SK-N-SH (cell line): ENCODE results near the gene SLC25A44. TPM values are rescaled to one million over a fixed set of nuclear protein-coding genes. Genes with fewer than 3 reads are reported as not detected.

Experiments
- CTCF ChIA-PET: fragments of 300-600, 350-600 bp; formaldehyde crosslinking; extraction: SDS; loops from one replicate; lab custom pipeline; 2021; lab: Yijun Ruan, JAX
- POLR2A ChIA-PET: fragments of 350-600 bp; sonication (Branson Sonifier 250); formaldehyde crosslinking; extraction: SDS; loops from one replicate; lab custom pipeline; 2020; ENCODE audit warnings: antibody characterized with exemption, inconsistent platforms; lab: Yijun Ruan, JAX
- DNase-seq: peaks from one replicate; pipeline ENCODE4 v3.0.0; 2012
- H2AFZ ChIP-seq: fragments of 200-600 bp; sonication (generic); 2 replicates; pipeline ENCODE4 v1.8.1; 2016; ENCODE audit warnings: antibody characterized with exemption, mild to moderate bottlenecking, low read depth
- H3F3A ChIP-seq: fragments of 200-600 bp; sonication (generic); replicated peaks from 2 replicates; pipeline ENCODE3; 2016; ENCODE audit warnings: antibody characterized with exemption, mild to moderate bottlenecking; ENCODE audit not compliant: insufficient read depth
- H3K27ac ChIP-seq, 2 experiments: fragments of 200-500 bp in 1 of 2; fragments of 200-600 bp in 1 of 2; sonication (Bioruptor generic) in 1 of 2; sonication (generic), shearing (Covaris generic) in 1 of 2; 2 replicates each; pipeline versions ENCODE4 v1.5.1 to v1.6.1; 2014 to 2016; ENCODE audit warnings: low read depth in 2 of 2, inconsistent platforms in 1 of 2, low read length in 1 of 2, mild to moderate bottlenecking in 1 of 2, mixed read lengths in 1 of 2
- H3K27me3 ChIP-seq: fragments of 200-600 bp; sonication (generic), shearing (Covaris generic); 2 replicates; pipeline ENCODE4 v1.6.1; 2016; ENCODE audit warnings: mixed run types; ENCODE audit not compliant: insufficient read depth
- H3K36me3 ChIP-seq, 2 experiments: fragments of 200-500 bp in 1 of 2; fragments of 200-600 bp in 1 of 2; sonication (Bioruptor generic) in 1 of 2; sonication (generic) in 1 of 2; replicated peaks in 1 of 2; 2 replicates each; pipeline versions ENCODE3 to v1.5.1; 2014 to 2016; ENCODE audit warnings: low read length in 1 of 2, mild to moderate bottlenecking in 1 of 2; ENCODE audit not compliant: insufficient read depth in 2 of 2, control insufficient read depth in 1 of 2
- H3K4me1 ChIP-seq, 2 experiments: fragments of 200-500 bp in 1 of 2; fragments of 200-600 bp in 1 of 2; sonication (Bioruptor generic) in 1 of 2; sonication (generic), shearing (Covaris generic) in 1 of 2; 2 replicates each; pipeline versions ENCODE4 v1.5.1 to v1.6.1; 2014 to 2016; ENCODE audit warnings: low read depth in 1 of 2, low read length in 1 of 2, mixed run types in 1 of 2; ENCODE audit not compliant: insufficient read depth in 2 of 2, control insufficient read depth in 1 of 2
- H3K4me2 ChIP-seq: fragments of 200-600 bp; sonication (generic), shearing (Covaris generic); 2 replicates; pipeline ENCODE4 v1.6.1; 2017; ENCODE audit warnings: mixed run types
- H3K4me3 ChIP-seq, 2 experiments: fragments of 200-500 bp in 1 of 2; fragments of 200-600 bp in 1 of 2; sonication (Bioruptor generic) in 1 of 2; sonication (generic), shearing (Covaris generic) in 1 of 2; 2 replicates each; pipeline versions ENCODE4 v1.5.1 to v1.8.1; 2014 to 2016; ENCODE audit warnings: low read depth in 2 of 2, inconsistent platforms in 1 of 2, low read length in 1 of 2, mild to moderate bottlenecking in 1 of 2, mixed read lengths in 1 of 2, moderate library complexity in 1 of 2
- H3K79me2 ChIP-seq: fragments of 200-600 bp; sonication (generic); 2 replicates; pipeline ENCODE4 v1.8.1; 2017; ENCODE audit warnings: mild to moderate bottlenecking; ENCODE audit not compliant: insufficient read depth
- H3K9ac ChIP-seq: fragments of 200-600 bp; sonication (generic); 2 replicates; pipeline ENCODE4 v1.6.1; 2017; ENCODE audit warnings: mixed run types
- H3K9me2 ChIP-seq: fragments of 200-600 bp; sonication (generic); 2 replicates; pipeline ENCODE4 v1.6.1; 2017; ENCODE audit warnings: mixed run types
- H3K9me3 ChIP-seq: fragments of 200-600 bp; sonication (generic); 2 replicates; pipeline ENCODE4 v1.6.1; 2017; ENCODE audit warnings: mixed run types, mild to moderate bottlenecking, moderate library complexity
- H4K20me1 ChIP-seq: fragments of 200-600 bp; sonication (generic); 2 replicates; pipeline ENCODE4 v1.6.1; 2017; ENCODE audit warnings: mild to moderate bottlenecking, mixed run types; ENCODE audit not compliant: insufficient read depth
- CHD2 ChIP-seq: fragments of 150-350 bp; IDR thresholded peaks from 2 replicates; pipeline ENCODE4 v1.6.1; 2018; ENCODE audit warnings: low read length; ENCODE audit not compliant: partially characterized antibody
- FOXM1 ChIP-seq: IDR thresholded peaks from 2 replicates; pipeline ENCODE4 v1.4.0; 2012; ENCODE audit warnings: low read depth, mild to moderate bottlenecking
- GABPA ChIP-seq: IDR thresholded peaks from 2 replicates; pipeline ENCODE4 v1.4.0; 2012; ENCODE audit warnings: low read depth, mild to moderate bottlenecking
- JUND ChIP-seq: IDR thresholded peaks from 2 replicates; pipeline ENCODE4 v1.4.0; 2012
- MAX ChIP-seq: IDR thresholded peaks from 2 replicates; pipeline ENCODE4 v1.4.0; 2012; ENCODE audit warnings: low read depth
- MXI1 ChIP-seq: IDR thresholded peaks from 2 replicates; pipeline ENCODE4 v1.6.1; 2012; ENCODE audit warnings: mild to moderate bottlenecking, low read depth, low read length, improper control_type of control experiment
- NRF1 ChIP-seq: IDR thresholded peaks from 2 replicates; pipeline ENCODE4 v1.6.1; 2012; ENCODE audit warnings: low read depth, mild to moderate bottlenecking, low read length
- PBX3 ChIP-seq: IDR thresholded peaks from 2 replicates; pipeline ENCODE4; 2012
- RCOR1 ChIP-seq: fragments of 150-350 bp; IDR thresholded peaks from 2 replicates; pipeline ENCODE4 v1.6.1; 2017; ENCODE audit warnings: antibody characterized with exemption, low read length
- RXRA ChIP-seq: IDR thresholded peaks from 2 replicates; pipeline ENCODE4 v1.4.0; 2012; ENCODE audit warnings: low read depth, mild to moderate bottlenecking, borderline replicate concordance
- SMC3 ChIP-seq: IDR thresholded peaks from 2 replicates; pipeline ENCODE4 v1.6.1; 2012; ENCODE audit warnings: low read depth, low read length, improper control_type of control experiment
- TCF12 ChIP-seq: IDR thresholded peaks from 2 replicates; pipeline ENCODE4 v1.4.0; 2012
- USF1 ChIP-seq: IDR thresholded peaks from 2 replicates; pipeline ENCODE4 v1.4.0; 2012; ENCODE audit warnings: low read depth, borderline replicate concordance
- USF2 ChIP-seq: fragments of 150-350 bp; IDR thresholded peaks from 2 replicates; pipeline ENCODE4 v1.6.1; 2017; ENCODE audit warnings: antibody characterized with exemption, low read length, low read depth, borderline replicate concordance
- WGBS: methylation state at CpG from one replicate; pipeline ENCODE4 v1.1.6; 2017; ENCODE audit warnings: low lambda C conversion rate; 5-methylcytosine and 5-hydroxymethylcytosine counted together
- polyA plus RNA-seq, 3 experiments: library from polyadenylated mRNA; depleted of rRNA; stranded (reverse); fragments of >200 nt; gene quantifications; 2 replicates each; pipeline ENCODE4 v1.2.3, GENCODE V29; 2012

Gene SLC25A44
- polyA plus RNA-seq, 1 of the 3 experiments (the other 2 are of a cell fraction), result 28.5 TPM

GRCh38 chr1:156191292-156191964 is 2.5 kb upstream of the SLC25A44 start:
- Histone ChIP-seq H3K27me3 (no peaks in the 10 kb centered on the region), H2AFZ (no peak overlapping the region), H3K79me2 (peaks cover 24% of the 10 kb centered on the region), H3K9me2 (no peaks in the 10 kb centered on the region), H3K4me3 (no peak overlapping the region), H3F3A (no peaks in the 10 kb centered on the region), H3K36me3 (peaks cover 9 to 11% of the 10 kb centered on the region in 2 experiments), H3K27ac (no peak overlapping the region), H3K4me2 (no peak overlapping the region), H3K4me1 (peaks cover 7 to 16% of the 10 kb centered on the region in 2 experiments; a peak in 2 of 4 replicates), H3K9ac (no peak overlapping the region), H3K9me3 (no peaks in the 10 kb centered on the region), H4K20me1 (no peaks in the 10 kb centered on the region)
- POLR2A ChIA-PET, result no interaction called here
- WGBS, result 97% methylated on average over 4 of the region's 4 CpGs
- CTCF ChIA-PET, result interaction anchor here (0.9 to 1.2 kb wide), 2 partner anchors 44 to 125 kb away, joined by 3 read pairs; no protein-coding TSS in a partner anchor
- no peak for DNase-seq
- TF ChIP-seq RXRA, result no peak
- no peak for TF ChIP-seq NRF1
- no peak for TF ChIP-seq USF2

DNA sequence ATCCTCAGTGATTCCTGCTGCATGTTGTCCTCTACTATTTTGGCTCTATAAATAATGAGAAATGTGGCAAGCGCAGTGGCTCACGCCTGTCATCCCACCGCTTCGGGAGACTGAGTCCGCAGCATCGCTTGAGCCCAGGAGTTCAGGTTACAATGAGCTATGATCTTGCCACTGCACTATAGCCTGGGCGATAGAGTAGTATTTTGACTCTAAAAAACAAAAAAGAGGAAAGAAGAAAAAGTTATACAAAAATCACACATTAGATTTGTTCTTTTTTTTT is 756 bp upstream of the SLC25A44 start:
- no peaks in the 10 kb centered on the region for H3F3A ChIP-seq
- H3K9me2 ChIP-seq, result no peaks in the 10 kb centered on the region
- TF ChIP-seq GABPA (no peak), RXRA (no peak), NRF1 (no peak), FOXM1 (no peak)
- peaks cover 42% of the 10 kb centered on the region for H3K79me2 ChIP-seq
- H3K4me1 ChIP-seq, result peaks cover 7 to 16% of the 10 kb centered on the region in 2 experiments; a peak in 2 of 4 replicates
- H3K27ac ChIP-seq, result peak overlapping the region; percentile 56 to 92
- CTCF ChIA-PET, result interaction anchor here (0.9 to 1.5 kb wide), 4 partner anchors 17 to 52 kb away, joined by 3 to 5 read pairs (median 4); partner anchors contain the start of gene PMF1
- peaks cover 9 to 18% of the 10 kb centered on the region in 2 experiments for H3K36me3 ChIP-seq
- peak overlapping the region; percentile 96 for H2AFZ ChIP-seq
- POLR2A ChIA-PET, result interaction anchor here (1.0 to 1.1 kb wide), 3 partner anchors 20 to 102 kb away, joined by 3 to 16 read pairs (median 3); partner anchors contain the start of genes GLMP and PMF1
- peak overlapping the region; percentile 72 for H3K9ac ChIP-seq
- H3K4me2 ChIP-seq, result peak overlapping the region; percentile 74
- no peaks in the 10 kb centered on the region for H3K9me3 ChIP-seq
- 71% methylated on average over 7 of the region's 7 CpGs for WGBS
- DNase-seq, result no peak
- no peaks in the 10 kb centered on the region for H3K27me3 ChIP-seq
- no peaks in the 10 kb centered on the region for H4K20me1 ChIP-seq
- peak overlapping the region; percentile 69 to 78 for H3K4me3 ChIP-seq

GRCh38 chr1:156194300-156194652 is 372 bp downstream of the SLC25A44 start:
- Histone ChIP-seq H3K9me2 (no peaks in the 10 kb centered on the region), H4K20me1 (0 out of 2 replicates have a peak, but pooled peaks cover 4% of the 10 kb centered on the region), H3F3A (no peaks in the 10 kb centered on the region), H3K27ac (peak overlapping the region; percentile 67 to 77; a peak in 3 of 4 replicates), H3K9me3 (no peaks in the 10 kb centered on the region), H3K36me3 (peaks cover 9 to 21% of the 10 kb centered on the region in 2 experiments), H3K4me3 (peak overlapping the region; percentile 69 to 78), H3K9ac (peak overlapping the region; percentile 81), H3K4me2 (peak overlapping the region; percentile 92), H3K4me1 (peaks cover 7 to 16% of the 10 kb centered on the region in 2 experiments; a peak in 2 of 4 replicates), H3K79me2 (peaks cover 53% of the 10 kb centered on the region), H3K27me3 (no peaks in the 10 kb centered on the region), H2AFZ (no peak overlapping the region; the same call in 1 of the 2 replicates)
- WGBS, result under 1% methylated on average over 14 of the region's 14 CpGs
- peak; percentile 42 for DNase-seq
- no peak for TF ChIP-seq MAX
- TF ChIP-seq NRF1, result no peak
- no peak for TF ChIP-seq PBX3
- peak; percentile 61; the same call in 1 of the 2 replicates for TF ChIP-seq USF1
- 0 out of 2 replicates have a peak, but pooled peaks have one; percentile 71 for TF ChIP-seq MXI1
- TF ChIP-seq CHD2, result no peak
- TF ChIP-seq TCF12, result no peak
- no peak for TF ChIP-seq SMC3
- no peak for TF ChIP-seq RCOR1
- TF ChIP-seq JUND, result no peak
- TF ChIP-seq RXRA, result no peak
- ChIA-PET CTCF (interaction anchor here (1.0 to 1.5 kb wide), 8 partner anchors 14 to 125 kb away, joined by 3 to 5 read pairs (median 4); partner anchors contain the start of gene PMF1), POLR2A (interaction anchor here (0.6 to 1.5 kb wide), 2 partner anchors 11 to 17 kb away, joined by 3 to 4 read pairs; no protein-coding TSS in a partner anchor)
